ENCODE results near the gene MOGAT1.

DNA sequence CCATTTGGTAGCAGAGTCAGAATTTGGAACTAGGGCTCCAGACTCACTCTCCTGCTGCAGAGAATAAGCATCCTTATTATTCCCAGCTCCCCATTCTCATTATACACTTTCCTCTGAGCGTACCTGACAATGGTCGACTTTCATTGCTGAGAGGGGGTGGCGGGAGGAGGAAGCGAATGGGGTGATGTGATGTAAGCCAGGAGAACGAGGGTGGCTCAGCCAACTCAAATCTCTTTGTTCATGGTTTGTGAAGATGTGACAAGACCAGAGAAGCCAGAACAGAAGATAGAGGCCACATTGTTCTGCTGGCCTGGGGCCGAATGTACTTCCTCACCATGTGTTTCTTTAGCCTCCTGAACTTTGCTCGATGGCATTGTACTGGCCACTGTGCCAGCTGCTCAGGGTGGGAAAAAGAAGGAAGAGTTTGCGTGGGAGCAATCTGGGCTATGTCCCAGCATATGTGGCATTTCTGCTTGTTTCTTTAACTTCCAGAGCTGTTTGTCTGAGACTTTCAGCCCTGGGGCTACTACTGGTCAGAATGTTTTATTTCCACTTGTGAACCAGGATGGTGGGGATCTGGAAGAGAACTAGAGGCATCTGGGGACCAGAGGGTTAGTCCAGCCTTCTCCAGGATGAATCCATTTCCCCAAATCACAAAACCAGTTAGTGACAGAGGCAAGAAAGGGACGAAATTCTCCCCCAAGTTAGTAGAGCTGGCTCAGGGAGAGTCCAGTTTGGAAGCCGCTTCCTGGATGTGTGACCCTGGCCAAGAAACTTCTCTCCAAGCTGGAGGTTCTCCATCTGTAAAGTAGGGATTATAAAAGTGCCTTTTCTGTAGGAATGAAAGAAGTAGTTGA, 62.6 kb downstream of the MOGAT1 start:
- TF ChIP-seq EZH2 (IDR thresholded peaks at IDR 0.05; ENCODE audit: insufficient read depth, poor library complexity, severe bottlenecking) (no peak), EZH2phosphoT487 (IDR thresholded peaks at IDR 0.05; ENCODE audit: insufficient read depth, low read depth) (no peak)
